Measurements from ENCODE around the gene CDKAL1.

- TF ChIP-seq, protein P1, sequence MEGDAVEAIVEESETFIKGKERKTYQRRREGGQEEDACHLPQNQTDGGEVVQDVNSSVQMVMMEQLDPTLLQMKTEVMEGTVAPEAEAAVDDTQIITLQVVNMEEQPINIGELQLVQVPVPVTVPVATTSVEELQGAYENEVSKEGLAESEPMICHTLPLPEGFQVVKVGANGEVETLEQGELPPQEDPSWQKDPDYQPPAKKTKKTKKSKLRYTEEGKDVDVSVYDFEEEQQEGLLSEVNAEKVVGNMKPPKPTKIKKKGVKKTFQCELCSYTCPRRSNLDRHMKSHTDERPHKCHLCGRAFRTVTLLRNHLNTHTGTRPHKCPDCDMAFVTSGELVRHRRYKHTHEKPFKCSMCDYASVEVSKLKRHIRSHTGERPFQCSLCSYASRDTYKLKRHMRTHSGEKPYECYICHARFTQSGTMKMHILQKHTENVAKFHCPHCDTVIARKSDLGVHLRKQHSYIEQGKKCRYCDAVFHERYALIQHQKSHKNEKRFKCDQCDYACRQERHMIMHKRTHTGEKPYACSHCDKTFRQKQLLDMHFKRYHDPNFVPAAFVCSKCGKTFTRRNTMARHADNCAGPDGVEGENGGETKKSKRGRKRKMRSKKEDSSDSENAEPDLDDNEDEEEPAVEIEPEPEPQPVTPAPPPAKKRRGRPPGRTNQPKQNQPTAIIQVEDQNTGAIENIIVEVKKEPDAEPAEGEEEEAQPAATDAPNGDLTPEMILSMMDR (IDR thresholded peaks at IDR 0.05; ENCODE audit: insufficient read depth, low read length), result no peak
- no peak for TF ChIP-seq SPI1 (IDR thresholded peaks at IDR 0.05; ENCODE audit: borderline replicate concordance, low read depth)
Observed at GRCh38 chr6:20907486-20908071, 373.3 kb downstream of the CDKAL1 start.
